K562 (cell line): ENCODE results near the gene ISG20L2. TPM values are rescaled to one million over a fixed set of nuclear protein-coding genes. Genes with fewer than 3 reads are reported as not detected.

ENCODE experiments used
- ARNT ChIP-seq, 2 experiments: fragments of 450-650 bp; IDR thresholded peaks; 2 replicates each; pipeline ENCODE4 v1.6.1; 2016; ENCODE audit warnings: mild to moderate bottlenecking in 1 of 2
- CBFA2T2 ChIP-seq: fragments of 450-650 bp; conservative IDR thresholded peaks from 2 replicates; pipeline ENCODE4 v1.6.1; 2017; ENCODE audit warnings: mild to moderate bottlenecking
- ESRRB ChIP-seq: fragments of 250-450 bp; sonication (Bioruptor Pico); IDR thresholded peaks from 2 replicates; pipeline ENCODE4 v1.5.0; 2020; ENCODE audit warnings: mild to moderate bottlenecking, moderate library complexity, borderline replicate concordance
- GABPA ChIP-seq: fragments of 200-800 bp; sonication (Bioruptor generic); conservative IDR thresholded peaks from 2 replicates; pipeline ENCODE4 v1.6.1; 2016; ENCODE audit warnings: low read depth, missing genetic modification characterization, missing compliant biosample characterization
- GTF2F1 ChIP-seq: IDR thresholded peaks from 2 replicates; pipeline ENCODE4 v1.6.1; 2011; ENCODE audit warnings: low read depth, low read length, improper control_type of control experiment
- HDAC2 ChIP-seq: fragments of 450-650 bp; IDR thresholded peaks from 2 replicates; pipeline ENCODE4 v1.6.1; 2016; ENCODE audit warnings: mild to moderate bottlenecking
- POLR2AphosphoS2 ChIP-seq: IDR thresholded peaks from 2 replicates; pipeline ENCODE4 v1.6.1; 2012; ENCODE audit warnings: low read length, improper control_type of control experiment
- POLR2B ChIP-seq: fragments of 450-650 bp; IDR thresholded peaks from 2 replicates; pipeline ENCODE4 v1.6.1; 2018; ENCODE audit warnings: low read depth; ENCODE audit not compliant: partially characterized antibody
- REST ChIP-seq, 2 experiments: fragments of 450-650 bp; formaldehyde crosslinking in 1 of 2; IDR thresholded peaks; 2 replicates each; pipeline versions ENCODE4 v1.4.0 to v1.6.1; 2014 to 2020; ENCODE audit warnings: mild to moderate bottlenecking in 2 of 2, borderline replicate concordance in 1 of 2, low read depth in 1 of 2
- STAT5A ChIP-seq: IDR thresholded peaks from 2 replicates; pipeline ENCODE4 v1.6.1; 2012; ENCODE audit warnings: low read length, inconsistent platforms, borderline replicate concordance
- STAT5B ChIP-seq: fragments of 250-450 bp; sonication (Bioruptor Pico); IDR thresholded peaks from 2 replicates; pipeline ENCODE4 v1.8.0; 2021; ENCODE audit warnings: mild to moderate bottlenecking, inconsistent platforms
- THAP7 ChIP-seq: fragments of 250-450 bp; sonication (Bioruptor Pico); IDR thresholded peaks from 2 replicates; pipeline ENCODE4 v1.5.0; 2021
- ZBTB33 ChIP-seq: sonication (generic); formaldehyde crosslinking; IDR thresholded peaks from 2 replicates; pipeline ENCODE4 v1.8.1; 2023; ENCODE audit warnings: mild to moderate bottlenecking, missing genetic modification reagents
- polyA plus RNA-seq, 8 experiments: library from polyadenylated mRNA; depleted of rRNA in 4 of 8; stranded (reverse) in 5 of 8; unstranded in 3 of 8; fragments of >200 nt; fragmentation: Nextera tagmentation in 2 of 8; fragmentation: Illumina TruSeq in 1 of 8; extraction: Ambion mirVana in 2 of 8; extraction: Trizol in 1 of 8; gene quantifications; 2 replicates each; pipeline versions ENCODE4 v1.2.1 to v1.2.3, GENCODE V29; 2011 to 2014; ENCODE audit warnings: inconsistent platforms in 1 of 8, missing spikeins in 1 of 8
- total RNA-seq, 7 experiments: library from RNA; depleted of rRNA in 6 of 7; stranded (reverse); fragments of >200 nt in 6 of 7; fragmentation: Illumina TruSeq in 2 of 7; extraction: Trizol in 2 of 7; gene quantifications; 2 replicates each; pipeline versions ENCODE4 v1.2.1 to v1.2.3, GENCODE V29; 2011 to 2021; ENCODE audit warnings: low replicate concordance in 1 of 7

The ISG20L2 gene
- total and polyA plus RNA-seq, 9 of the 15 experiments (the other 6 are each of a cell fraction or from before 2014, with no cell fraction given) = 21.3 to 130 (median 50.3) TPM

- 0 out of 2 replicates have a peak, but pooled peaks have one; percentile 50 for TF ChIP-seq ZBTB33 (CRISPR knock-in tag)
- no peak for TF ChIP-seq STAT5B
- TF ChIP-seq ESRRB (CRISPR knock-in tag) = no peak
- TF ChIP-seq THAP7 (CRISPR knock-in tag) = peak; percentile 97
- TF ChIP-seq ARNT (IDR thresholded peaks at IDR 0.05) = peak in 1 of 2 experiments; percentile 92; a peak in 2 of 4 replicates
- no peak for TF ChIP-seq REST (IDR thresholded peaks at IDR 0.05; ENCODE audit: borderline replicate concordance)
- no peak for TF ChIP-seq REST (CRISPR knock-in tag; IDR thresholded peaks at IDR 0.05; ENCODE audit: low read depth)
- TF ChIP-seq POLR2B = peak; percentile 50
- peak; percentile 62 for TF ChIP-seq GTF2F1
- TF ChIP-seq GABPA (tag) = peak; percentile 91
- no peak for TF ChIP-seq POLR2AphosphoS2
- TF ChIP-seq CBFA2T2 = no peak
- peak; percentile 7; the same call in 1 of the 2 replicates for TF ChIP-seq STAT5A
- TF ChIP-seq HDAC2 = peak; percentile 67; the same call in 1 of the 2 replicates
Measured at GRCh38 chr1:156767101-156767878, 38.7 kb upstream of the ISG20L2 start, which contains the start of gene PRCC (continued).
